Thoracic aorta (tissue), 2 donors: ENCODE results near the gene ATG10. TPM values are rescaled to one million over a fixed set of nuclear protein-coding genes. Genes with fewer than 3 reads are reported as not detected.

Experiments used
- ATAC-seq: fragments of 150-250 bp; one replicate; pipeline ENCODE4 v1.8.0; 2017; ENCODE audit warnings: low read depth; ENCODE audit not compliant: insufficient number of reproducible peaks, low FRiP score
- DNase-seq: peaks from one replicate; pipeline ENCODE4 v3.0.0-alpha.2; 2020; ENCODE audit warnings: low spot score
- H3K27ac ChIP-seq, 2 donors: fragments of 200-600 bp; sonication (generic); 1 replicate in 1 of 2; 2 replicates in 1 of 2; pipeline ENCODE4 v1.5.1; 2016; ENCODE audit warnings: mild to moderate bottlenecking in 2 of 2, moderate library complexity in 2 of 2
- H3K27me3 ChIP-seq: fragments of 200-600 bp; sonication (generic); replicated peaks from 2 replicates; pipeline ENCODE4 v1.6.0; 2016; ENCODE audit warnings: mild to moderate bottlenecking; ENCODE audit not compliant: insufficient read depth
- H3K36me3 ChIP-seq: fragments of 200-600 bp; sonication (generic); one replicate; pipeline ENCODE4 v1.5.1; 2016
- H3K4me1 ChIP-seq, 2 donors: fragments of 200-600 bp; sonication (generic); 1 replicate in 1 of 2; 2 replicates in 1 of 2; pipeline versions ENCODE4 v1.5.1 to v1.6.0; 2016; ENCODE audit warnings: low read depth in 2 of 2, mild to moderate bottlenecking in 1 of 2; ENCODE audit not compliant: control insufficient read depth in 1 of 2
- H3K4me3 ChIP-seq: fragments of 200-600 bp; sonication (generic); 2 replicates; pipeline ENCODE4 v1.5.1; 2016; ENCODE audit warnings: mild to moderate bottlenecking
- H3K9me3 ChIP-seq: fragments of 200-600 bp; sonication (generic); 2 replicates; pipeline ENCODE4 v1.5.1; 2016
- CTCF ChIP-seq: fragments of 200-600 bp; sonication (generic); IDR thresholded peaks from one replicate; pipeline ENCODE4 v1.5.1; 2019; ENCODE audit warnings: antibody characterized with exemption
- total RNA-seq, 2 donors: library from RNA; depleted of rRNA; stranded (reverse); fragments of >200 nt; gene quantifications; one replicate each; pipeline versions ENCODE4 v1.1.0 to v1.2.3, GENCODE V29; 2016

Gene ATG10
- total RNA-seq, 2 donors from 2014 or later: 5.7 to 9.9 TPM

- no peak for TF ChIP-seq CTCF
- no peak for ATAC-seq
- no peaks in the 10 kb centered on the region for H3K4me1 ChIP-seq
- H3K27me3 ChIP-seq: no peaks in the 10 kb centered on the region
- H3K27ac ChIP-seq: no peak overlapping the region
- H3K4me3 ChIP-seq: no peak overlapping the region
- no peak for DNase-seq
- no peaks in the 10 kb centered on the region for H3K9me3 ChIP-seq
- H3K36me3 ChIP-seq: no peaks in the 10 kb centered on the region
Measured at GRCh38 chr5:82208371-82208770, 236.5 kb downstream of the ATG10 start.

GRCh38 chr5:82211855-82212572 is 240.2 kb downstream of the ATG10 start:
- H3K9me3 ChIP-seq: no peaks in the 10 kb centered on the region
- TF ChIP-seq CTCF: no peak
- no peak for ATAC-seq
- H3K36me3 ChIP-seq: no peaks in the 10 kb centered on the region
- H3K27ac ChIP-seq: no peak overlapping the region
- H3K27me3 ChIP-seq: no peaks in the 10 kb centered on the region
- peaks cover 0 to 9% of the 10 kb centered on the region in 2 donors for H3K4me1 ChIP-seq
- no peak for DNase-seq
- H3K4me3 ChIP-seq: no peak overlapping the region

GRCh38 chr5:82217917-82218316 is 246.1 kb downstream of the ATG10 start:
- no peak overlapping the region for H3K4me3 ChIP-seq
- H3K36me3 ChIP-seq: no peaks in the 10 kb centered on the region
- H3K4me1 ChIP-seq: peaks cover 0 to 13% of the 10 kb centered on the region in 2 donors
- DNase-seq (no peak), ATAC-seq (no peak)
- H3K27ac ChIP-seq: no peak overlapping the region
- H3K9me3 ChIP-seq: no peaks in the 10 kb centered on the region
- H3K27me3 ChIP-seq: no peaks in the 10 kb centered on the region
- TF ChIP-seq CTCF: no peak

- no peak overlapping the region for H3K27ac ChIP-seq
- no peak for TF ChIP-seq CTCF
Measured at GRCh38 chr5:82218374-82219156, 246.7 kb downstream of the ATG10 start.

GRCh38 chr5:82221020-82221419 is 249.2 kb downstream of the ATG10 start:
- Histone ChIP-seq H3K27me3 (no peaks in the 10 kb centered on the region), H3K9me3 (no peaks in the 10 kb centered on the region), H3K36me3 (no peaks in the 10 kb centered on the region), H3K4me3 (no peak overlapping the region), H3K4me1 (peaks cover 0 to 10% of the 10 kb centered on the region in 2 donors), H3K27ac (no peak overlapping the region)
- ATAC-seq: no peak
- no peak for TF ChIP-seq CTCF
- DNase-seq: no peak

More at GRCh38 chr5:82218374-82219156, 246.7 kb downstream of the ATG10 start:
- ATAC-seq (no peak), DNase-seq (no peak)
- H3K4me3 ChIP-seq: no peak overlapping the region
- no peaks in the 10 kb centered on the region for H3K27me3 ChIP-seq
- H3K9me3 ChIP-seq: no peaks in the 10 kb centered on the region
- no peaks in the 10 kb centered on the region for H3K36me3 ChIP-seq
- H3K4me1 ChIP-seq: peaks cover 0 to 13% of the 10 kb centered on the region in 2 donors
